Activated CD4-positive, alpha-beta T cell treated with anti-CD3 and anti-CD28 coated beads, Interleukin-10, Interleukin-2, amounts not matched to agents 100 ng/mL and 50 ng/mL, durations not matched to agents 16 hours and 8 hours (primary cell): ENCODE results near the gene GPX3.

Source experiments
- DNase-seq: peaks from one replicate; pipeline ENCODE4 v3.0.0-alpha.2; 2020

Gene GPX3

GRCh38 chr5:151058891-151059489, 38.6 kb downstream of the GPX3 start:
- no peak for DNase-seq

DNA sequence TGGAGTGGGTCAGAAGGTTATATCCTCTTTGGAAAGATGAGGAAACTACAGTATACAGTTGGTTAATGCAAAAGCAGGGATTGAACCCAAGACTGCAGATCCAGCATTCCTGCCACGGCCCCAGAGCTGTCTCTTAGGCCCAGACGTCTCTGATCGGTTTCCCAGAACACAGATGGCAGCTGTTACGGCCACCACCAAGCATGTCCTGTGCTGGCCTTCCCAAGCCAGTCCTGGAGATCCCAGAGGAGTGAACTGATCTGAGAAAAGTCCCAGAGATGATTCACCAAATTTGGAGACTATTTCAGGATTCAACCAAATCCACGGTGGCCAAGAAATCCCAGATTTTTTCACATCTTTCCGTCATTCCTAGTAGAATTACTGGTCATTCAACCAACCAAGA, 40.4 kb downstream of the GPX3 start:
- DNase-seq = no peak

- no peak for DNase-seq
Observed at GRCh38 chr5:151062405-151063141, 42.2 kb downstream of the GPX3 start.

DNA sequence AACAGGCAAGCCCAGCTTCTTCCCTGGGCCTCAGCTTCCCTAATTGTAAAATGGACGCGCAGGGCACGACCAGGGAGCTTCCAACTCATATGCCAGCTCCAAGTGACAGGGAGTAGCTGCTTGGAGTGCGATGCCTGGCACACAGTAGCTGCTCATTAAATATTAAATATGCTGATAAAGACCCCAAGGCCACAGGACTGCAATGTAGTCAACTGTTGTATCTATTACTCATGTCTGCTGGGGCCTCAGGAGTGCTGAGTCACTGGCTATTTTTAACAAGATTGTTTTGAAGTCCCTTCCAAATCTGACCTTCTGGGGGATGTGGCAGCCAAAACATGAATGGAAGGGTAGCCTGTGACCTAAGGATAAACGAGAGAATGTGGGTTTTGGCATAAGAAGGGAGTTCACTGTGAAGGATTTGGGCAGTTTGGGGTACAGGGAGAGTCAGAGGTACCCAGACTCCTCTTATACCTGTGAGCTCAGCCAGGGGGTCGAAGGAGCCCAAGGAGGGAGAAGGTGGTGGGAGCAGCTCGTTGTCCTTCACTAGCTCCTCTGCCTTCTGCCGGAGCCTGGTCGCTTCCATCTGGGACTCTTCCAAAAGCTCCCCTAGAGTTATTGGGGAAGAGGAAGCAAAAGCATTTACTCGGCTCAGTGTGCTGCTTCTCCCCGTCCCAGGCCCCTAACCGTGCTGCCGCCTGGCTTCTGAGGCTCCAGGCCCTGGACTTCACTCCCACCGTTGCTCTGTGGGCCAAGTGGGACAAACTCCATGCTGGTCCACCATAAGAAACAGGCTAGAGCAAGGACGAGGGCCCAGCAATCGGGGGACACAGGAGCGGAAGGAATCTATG, 43.0 kb downstream of the GPX3 start:
- DNase-seq = no peak

DNA sequence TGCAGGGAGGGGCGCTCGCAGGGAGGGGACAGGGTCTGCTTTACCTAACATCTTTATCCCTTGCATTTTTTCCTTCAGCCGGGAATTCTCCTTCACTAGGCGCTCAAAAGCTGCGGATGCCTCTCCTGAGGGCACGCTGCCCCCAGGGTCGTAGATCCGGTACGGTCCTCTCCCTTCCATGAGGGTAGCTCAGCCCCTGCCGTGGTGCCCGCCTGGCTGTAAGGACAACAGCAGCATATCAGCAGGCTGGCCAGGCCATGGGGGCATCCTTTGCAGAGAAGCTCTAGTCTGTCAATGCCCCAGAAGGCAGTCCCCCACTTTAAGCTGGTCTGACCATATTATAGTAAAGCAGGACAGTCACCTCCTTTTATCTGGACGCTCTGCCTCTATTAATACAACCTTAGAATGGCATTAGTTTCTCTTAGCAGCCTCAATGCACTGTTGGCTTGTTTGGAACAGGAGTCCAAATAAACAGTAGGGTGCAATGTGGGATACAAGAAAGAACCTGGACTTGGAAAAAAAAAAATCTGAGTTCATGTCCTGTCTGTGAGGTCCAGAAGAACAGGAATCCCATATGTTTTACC, 44.6 kb downstream of the GPX3 start:
- DNase-seq = no peak

DNA sequence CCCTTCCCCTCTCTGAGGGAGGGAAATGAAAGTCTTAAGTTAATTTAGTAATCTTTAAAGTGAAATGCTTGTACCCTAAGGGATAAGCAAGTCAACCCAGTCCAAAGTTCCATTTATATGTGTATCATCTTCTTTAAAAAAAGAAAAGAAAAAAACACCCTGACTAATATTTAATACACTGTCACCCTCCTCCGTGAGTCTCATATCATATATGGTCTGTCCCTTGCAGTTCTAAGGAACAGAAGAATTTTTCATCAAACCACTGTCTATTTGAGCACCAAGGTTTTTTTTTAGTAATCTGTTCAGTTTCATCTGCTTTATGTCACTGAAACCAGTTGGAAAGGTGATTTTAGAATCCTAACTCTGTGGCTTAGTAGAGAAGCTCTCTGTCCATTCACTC, 45.2 kb downstream of the GPX3 start:
- no peak for DNase-seq

DNA sequence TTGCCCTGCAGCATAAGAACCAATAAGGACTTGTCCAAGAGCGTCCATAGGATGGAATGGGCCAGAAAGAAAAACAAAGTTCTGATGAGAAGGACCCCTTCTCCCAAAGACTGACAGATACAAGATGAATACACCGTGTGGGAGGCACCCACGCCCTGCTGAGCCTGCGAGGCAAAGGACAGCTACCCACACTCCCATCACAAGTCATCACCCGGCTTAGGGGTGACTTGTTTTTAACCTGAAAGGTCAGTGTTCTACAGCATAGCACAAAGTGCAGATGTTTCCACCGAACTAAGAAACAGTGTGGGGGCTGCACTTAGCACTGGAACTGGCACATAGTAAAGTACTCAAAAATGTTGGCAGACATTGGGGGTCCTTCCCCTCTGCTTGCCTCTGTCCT, 46.5 kb downstream of the GPX3 start:
- no peak for DNase-seq

DNA sequence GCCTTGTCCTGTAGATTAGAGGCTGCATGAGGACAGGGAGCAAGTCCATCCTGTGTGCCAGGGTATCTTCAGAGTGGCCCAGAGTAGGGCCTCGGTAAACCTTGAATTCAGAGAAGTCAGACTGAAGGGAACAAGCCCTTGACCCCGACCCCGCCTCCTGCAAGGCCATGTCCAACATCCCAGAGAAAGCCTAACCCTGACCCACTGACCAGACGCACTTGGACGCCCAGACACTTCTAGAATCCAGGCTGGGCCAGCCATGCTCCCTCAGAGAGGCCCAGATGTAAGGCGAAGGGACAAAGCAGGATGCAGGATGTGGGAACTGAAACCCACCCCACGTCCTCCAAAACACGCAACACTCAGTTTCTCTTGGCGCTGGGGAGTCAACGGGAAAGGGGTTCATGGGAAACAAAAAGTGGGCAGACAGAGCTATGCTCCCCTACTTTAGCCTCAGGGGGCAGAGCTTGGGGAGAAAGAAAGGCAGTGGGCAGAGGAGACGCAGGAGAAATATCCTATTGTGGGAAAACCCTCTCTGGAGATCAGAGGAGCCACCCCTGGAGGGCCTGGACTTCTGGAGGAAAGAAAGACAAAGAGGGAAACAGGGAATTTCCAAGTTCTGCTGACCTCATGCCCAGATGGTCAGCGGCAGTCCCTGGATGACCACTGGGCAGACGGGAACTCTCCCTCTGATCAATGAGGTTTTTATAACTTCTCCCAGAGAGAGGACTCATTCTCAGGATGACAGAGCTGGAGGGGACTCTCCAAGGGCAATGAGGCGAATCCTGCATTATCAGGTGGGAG, 47.4 kb downstream of the GPX3 start:
- DNase-seq = no peak

DNA sequence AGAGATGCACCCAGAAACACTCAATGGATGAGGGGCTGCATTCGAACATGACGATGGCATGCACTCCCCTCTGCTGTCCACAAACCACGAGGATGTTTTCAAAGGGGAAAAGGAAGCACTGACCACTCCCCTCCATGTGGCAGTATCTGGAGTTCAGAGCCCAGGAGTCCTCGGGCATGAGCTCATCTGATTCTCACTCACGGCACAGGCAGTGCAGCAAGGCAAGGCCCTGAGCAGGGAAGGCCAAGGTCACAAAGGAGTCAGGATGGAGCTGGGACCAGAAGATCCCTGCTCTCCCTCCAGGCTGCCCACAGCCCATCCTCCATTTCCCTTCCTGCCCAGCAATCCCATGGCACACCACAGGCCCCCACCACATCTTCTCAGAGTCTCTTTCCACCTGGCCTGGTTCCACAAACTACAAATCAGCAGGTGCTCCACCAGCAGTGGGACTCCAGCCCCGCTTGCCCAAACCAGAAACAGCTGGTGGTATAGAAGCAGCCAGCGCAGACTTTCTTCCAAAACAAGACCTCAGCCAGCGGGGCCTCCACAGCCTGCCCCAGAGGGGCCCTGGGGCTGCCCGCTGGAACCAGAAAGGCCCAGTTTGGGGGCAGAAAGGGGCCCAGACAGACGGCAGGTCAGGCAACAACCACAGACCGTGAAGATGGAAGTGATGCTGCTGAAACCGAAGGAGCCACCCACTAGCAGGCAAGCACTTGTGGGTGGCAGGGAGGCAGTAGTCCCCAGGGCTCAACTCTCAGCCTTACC, 48.2 kb downstream of the GPX3 start:
- DNase-seq = peak; percentile 34

- no peak for DNase-seq
Observed at GRCh38 chr5:151070449-151070848, 50.1 kb downstream of the GPX3 start.

DNA sequence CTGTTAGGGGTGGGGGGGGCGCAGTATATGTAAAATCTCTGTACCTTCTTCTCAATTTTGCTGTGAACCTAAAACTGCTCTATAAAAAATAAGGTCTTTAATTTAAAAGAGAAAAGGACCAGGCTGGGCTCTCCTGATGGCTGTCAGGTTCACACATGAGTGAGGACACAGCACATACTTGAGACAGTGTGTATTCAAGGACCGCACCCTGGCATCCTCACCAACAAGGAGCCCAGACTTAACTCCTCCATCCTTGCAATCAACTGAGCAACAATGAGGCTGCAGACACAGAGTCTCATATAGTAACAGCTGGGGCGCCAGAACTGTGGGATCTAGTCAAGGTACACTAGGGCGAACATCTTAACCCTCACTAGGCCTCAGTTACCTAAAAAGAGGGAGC, 50.6 kb downstream of the GPX3 start:
- no peak for DNase-seq

- DNase-seq = no peak
Observed at GRCh38 chr5:151071848-151072629, 51.6 kb downstream of the GPX3 start.

DNA sequence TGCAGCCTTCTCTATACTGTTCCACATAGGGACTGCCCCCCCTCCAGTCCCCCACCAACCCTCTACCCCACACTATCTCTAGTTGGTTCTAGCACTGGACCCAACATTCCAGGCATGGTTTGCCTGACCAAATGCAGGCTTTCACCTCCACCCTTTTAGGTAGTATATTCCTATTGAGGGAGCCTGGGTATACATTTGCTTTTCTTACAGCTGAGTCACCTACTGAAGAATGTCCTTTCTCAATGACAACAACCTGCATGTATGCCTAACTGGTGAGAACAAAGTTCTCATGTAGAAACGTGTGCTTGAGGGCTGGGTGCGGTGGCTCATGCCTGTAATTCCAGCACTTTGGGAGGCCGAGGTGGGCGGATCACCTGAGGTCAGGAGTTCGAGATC, 52.2 kb downstream of the GPX3 start:
- no peak for DNase-seq

DNA sequence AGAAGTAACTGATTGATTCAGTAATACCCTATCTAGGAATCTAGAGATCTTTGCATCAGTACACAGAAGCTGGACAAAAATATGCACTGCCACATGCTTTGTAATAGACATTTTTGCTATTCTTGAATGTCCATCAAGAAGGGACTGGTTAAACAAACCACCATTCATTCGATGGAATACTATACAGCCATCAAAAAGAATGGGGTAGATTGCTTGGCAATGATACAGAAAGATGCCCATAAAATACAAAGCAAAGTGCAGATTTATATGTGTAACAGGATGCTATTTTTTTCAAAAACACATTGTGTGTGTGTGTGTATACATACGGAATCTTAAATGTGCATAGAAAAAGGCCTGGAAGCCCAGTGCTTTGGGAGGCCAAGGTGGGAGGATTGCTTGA, 52.9 kb downstream of the GPX3 start:
- DNase-seq = no peak

- no peak for DNase-seq
Observed at GRCh38 chr5:151074557-151074956, 54.2 kb downstream of the GPX3 start.

GRCh38 chr5:151075698-151076331, 55.4 kb downstream of the GPX3 start:
- DNase-seq = no peak

GRCh38 chr5:151076616-151077015, 56.2 kb downstream of the GPX3 start:
- no peak for DNase-seq

- DNase-seq = no peak
Observed at GRCh38 chr5:151077419-151077818, 57.0 kb downstream of the GPX3 start.

DNA sequence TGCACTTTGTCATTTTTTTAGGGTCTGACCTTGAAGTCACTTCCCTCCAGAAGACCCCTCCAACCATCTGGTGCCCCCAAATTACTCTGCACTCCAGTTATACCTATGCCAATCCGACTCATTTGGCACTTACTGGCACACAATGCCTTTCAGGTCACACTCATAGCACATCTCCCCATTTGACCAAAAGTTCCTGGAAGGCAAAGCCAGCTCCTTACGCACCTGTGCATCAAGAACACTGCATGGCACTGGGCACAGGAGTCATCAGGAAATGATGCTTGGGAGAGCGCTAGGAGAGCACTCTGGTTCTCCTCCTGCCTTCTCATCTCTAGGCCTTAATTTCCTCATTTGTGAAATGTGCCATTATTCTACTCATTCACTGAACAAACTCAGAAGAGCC, 57.6 kb downstream of the GPX3 start:
- peak; percentile 65 for DNase-seq
